Heart left ventricle (tissue), 16 donors: Measurements from ENCODE around the gene RYR3. TPM values are rescaled to one million over a fixed set of nuclear protein-coding genes. Genes with fewer than 3 reads are reported as not detected.

Source experiments
- ATAC-seq, 4 donors: fragments of 200-7000 bp; cut with Tn5 transposase; one replicate each; pipeline ENCODE4 v1.9.1; 2020 to 2022; ENCODE audit warnings: moderate library complexity in 4 of 4, mild to moderate bottlenecking in 3 of 4, moderate number of reproducible peaks in 1 of 4
- DNase-seq, 5 donors: peaks; one replicate each; pipeline ENCODE4 v3.0.0-alpha.2; 2020
- H3K27ac ChIP-seq, 12 donors: fragments of 200-600 bp; sonication (generic) in 4 of 12; one replicate each; pipeline versions ENCODE4 v1.5.0 to v1.8.0; 2016 to 2022; ENCODE audit warnings: mild to moderate bottlenecking in 2 of 12
- H3K27me3 ChIP-seq, 9 donors: fragments of 200-600 bp; sonication (generic) in 2 of 9; one replicate each; pipeline versions ENCODE4 v1.5.1 to v1.8.0; 2016 to 2022; ENCODE audit warnings: mild to moderate bottlenecking in 3 of 9
- H3K36me3 ChIP-seq, 9 donors: fragments of 200-600 bp; sonication (generic) in 2 of 9; one replicate each; pipeline versions ENCODE4 v1.5.0 to v1.8.0; 2018 to 2022; ENCODE audit warnings: mild to moderate bottlenecking in 2 of 9
- H3K4me1 ChIP-seq, 12 donors: fragments of 200-600 bp; sonication (generic) in 4 of 12; one replicate each; pipeline versions ENCODE4 v1.5.0 to v1.8.0; 2016 to 2022; ENCODE audit warnings: mild to moderate bottlenecking in 3 of 12
- H3K4me3 ChIP-seq, 12 donors: fragments of 200-600 bp; sonication (generic) in 4 of 12; one replicate each; pipeline versions ENCODE4 v1.5.0 to v1.8.0; 2017 to 2022; ENCODE audit warnings: mild to moderate bottlenecking in 9 of 12, moderate library complexity in 4 of 12
- H3K9me3 ChIP-seq, 12 donors: fragments of 200-600 bp; sonication (generic) in 4 of 12; one replicate each; pipeline versions ENCODE4 v1.5.0 to v1.8.0; 2016 to 2022; ENCODE audit warnings: mild to moderate bottlenecking in 1 of 12
- CTCF ChIP-seq, 12 donors: fragments of 200-600 bp; sonication (generic) in 4 of 12; IDR thresholded peaks; one replicate each; pipeline versions ENCODE4 v1.5.0 to v1.8.0; 2018 to 2022; ENCODE audit warnings: antibody characterized with exemption in 12 of 12, mild to moderate bottlenecking in 5 of 12
- POLR2A ChIP-seq, 2 donors: fragments of 450-650 bp; IDR thresholded peaks; one replicate each; pipeline ENCODE4 v1.6.1; 2017; ENCODE audit warnings: antibody characterized with exemption in 2 of 2, mild to moderate bottlenecking in 2 of 2, moderate library complexity in 2 of 2
- WGBS, 4 donors: extraction: QIAGEN DNeasy Blood & Tissue Kit in 2 of 4; methylation state at CpG; one replicate each; pipeline versions ENCODE4 v1.1.5 to v1.1.7; 2013 to 2018; 5-methylcytosine and 5-hydroxymethylcytosine counted together
- intact Hi-C, 10 donors: fragments of 100-400 bp; cut with DNase I; formaldehyde crosslinking; loops; one replicate each; pipeline versions ENCODE4 v1.11.1 to v1.14.2; 2022
- polyA plus RNA-seq, 2 donors: library from polyadenylated mRNA; stranded (reverse); fragments of 200-250 nt; gene quantifications; one replicate each; pipeline ENCODE4 v1.2.3, GENCODE V29; 2013
- total RNA-seq, 9 donors: library from RNA; depleted of rRNA in 2 of 9; stranded (reverse); fragments of >200 nt in 2 of 9; fragmentation: NEBNext Ultra II Directional in 3 of 9; extraction: Animal tissue kit (Norgen Biotek cat#: 25700) in 3 of 9; gene quantifications; one replicate each; pipeline versions ENCODE4 v1.1.0 to v1.2.4, GENCODE V29; 2016 to 2023
- donor health status: ischemic (EF 13 %, LVEDD 7.1; RV severe dilation, severe dysfunction).
- donor health status: healthy with polysubstance abuse.
- donor health status: DM: no; HTN: yes; CAD: no.
- donor health status: DM: no; HTN: no; CAD: no.
- donor health status: ischemic (EF 25% LVEDD 6.9; RV normal size, moderate dysfunction).
- donor health status: ischemic (EF 25% LVEDD 5.7; RV mildly dilated, moderate dysfunction).
- donor health status: healthy.
- donor health status: DM: yes; HTN: yes; CAD: no.
- donor health status: ischemic (EF 35%, LVEDD 5.7; RV mildly dilated, moderate dysfunction).
- donor health status: nonischemic (EF 11% LVEDD 7.7; RV severe dilation, severe dysfunction).
- donor health status: DM: yes; HTN: yes; CAD: no.
- donor health status: PGD.
- donor health status: ischemic (EF 29% LVEDD 5.4; RV normal size, mild dysfunction).
- donor health status: nonischemic (EF 23%, LVEDD 6.1; RV moderate dilation, normal function).

The RYR3 gene
- total and polyA plus RNA-seq, 11 donors: 0.01 to 0.35 (median 0.23) TPM; not detected in 2

GRCh38 chr15:33360886-33361285, 50.1 kb downstream of the RYR3 start:
- ATAC-seq (peak in 3 of 4 donors; percentile 65 to 68 (median 67)), DNase-seq (peak in 3 of 5 donors; percentile 16 to 39 (median 39))
- H3K4me3 ChIP-seq: no peak overlapping the region
- no peaks in the 10 kb centered on the region for H3K9me3 ChIP-seq
- H3K4me1 ChIP-seq: no peaks in the 10 kb centered on the region
- WGBS, 4 donors: 43 to 51% (median 48%) methylated on average over 1 of the region's 1 CpG
- H3K27ac ChIP-seq: no peak overlapping the region
- TF ChIP-seq CTCF (IDR thresholded peaks at IDR 0.05): no peak
- TF ChIP-seq POLR2A (IDR thresholded peaks at IDR 0.05): no peak
- intact Hi-C loops: loop anchor here in 1 of 10 donors (10.0 kb wide), 1 partner anchor 46 kb away; the partner anchor contains the start of gene RYR3
- H3K36me3 ChIP-seq: no peaks in the 10 kb centered on the region
- peaks cover 0 to 5% (median 0%) of the 10 kb centered on the region in 9 donors for H3K27me3 ChIP-seq

- intact Hi-C loops: loop anchor here in 1 of 10 donors (10.0 kb wide), 1 partner anchor 55 kb away; the partner anchor contains the start of gene RYR3
- Histone ChIP-seq H3K4me1 (peaks cover 0 to 8% (median 0%) of the 10 kb centered on the region in 12 donors), H3K36me3 (no peaks in the 10 kb centered on the region), H3K27ac (no peak overlapping the region), H3K9me3 (no peaks in the 10 kb centered on the region), H3K27me3 (peaks cover 0 to 4% (median 0%) of the 10 kb centered on the region in 9 donors), H3K4me3 (no peak overlapping the region)
- WGBS, 4 donors: 56 to 68% (median 62%) methylated on average over 3 of the region's 3 CpGs
- DNase-seq (no peak), ATAC-seq (no peak)
- TF ChIP-seq CTCF (IDR thresholded peaks at IDR 0.05): no peak
- TF ChIP-seq POLR2A (IDR thresholded peaks at IDR 0.05): no peak
Observed at GRCh38 chr15:33369941-33370622, 59.3 kb downstream of the RYR3 start.

GRCh38 chr15:33370623-33371020, 59.9 kb downstream of the RYR3 start:
- no peak overlapping the region for H3K27ac ChIP-seq
- H3K9me3 ChIP-seq: no peaks in the 10 kb centered on the region
- intact Hi-C loops: no loop called here
- ATAC-seq: no peak
- no peak for DNase-seq
- peaks cover 0 to 8% (median 0%) of the 10 kb centered on the region in 12 donors for H3K4me1 ChIP-seq
- H3K27me3 ChIP-seq: peaks cover 0 to 4% (median 0%) of the 10 kb centered on the region in 9 donors
- WGBS, 4 donors: 87 to 90% (median 88%) methylated on average over 3 of the region's 3 CpGs
- H3K4me3 ChIP-seq: no peak overlapping the region
- H3K36me3 ChIP-seq: no peaks in the 10 kb centered on the region
- TF ChIP-seq POLR2A (IDR thresholded peaks at IDR 0.05): no peak

GRCh38 chr15:33371159-33371558, 60.4 kb downstream of the RYR3 start:
- DNase-seq: no peak
- TF ChIP-seq POLR2A (IDR thresholded peaks at IDR 0.05) (no peak), CTCF (IDR thresholded peaks at IDR 0.05) (no peak)
- no peak for ATAC-seq
- Histone ChIP-seq H3K27ac (no peak overlapping the region), H3K9me3 (no peaks in the 10 kb centered on the region), H3K27me3 (peaks cover 0 to 4% (median 0%) of the 10 kb centered on the region in 9 donors), H3K36me3 (no peaks in the 10 kb centered on the region), H3K4me3 (no peak overlapping the region), H3K4me1 (peaks cover 0 to 8% (median 0%) of the 10 kb centered on the region in 12 donors)
- WGBS, 4 donors: 83 to 87% (median 86%) methylated on average over 3 of the region's 3 CpGs
- intact Hi-C loops: no loop called here
